Fibroblast of skin of right biceps (primary cell): Measurements from ENCODE around the gene STK39.

ENCODE experiments used
- DNase-seq: peaks from one replicate; pipeline ENCODE4 v3.0.0-alpha.2; 2013

Gene STK39

GRCh38 chr2:168203762-168204693 is 43.4 kb downstream of the STK39 start:
- DNase-seq = no peak

GRCh38 chr2:168201584-168202116 is 45.7 kb downstream of the STK39 start:
- DNase-seq = no peak

- no peak for DNase-seq
Measured at GRCh38 chr2:168200930-168201583, 46.3 kb downstream of the STK39 start.

- peak; percentile 47 for DNase-seq
Measured at GRCh38 chr2:168198476-168199207, 48.8 kb downstream of the STK39 start.

- DNase-seq = no peak
Measured at GRCh38 chr2:168196764-168197180, 50.6 kb downstream of the STK39 start.

GRCh38 chr2:168194784-168195522 is 52.4 kb downstream of the STK39 start:
- peak; percentile 65 for DNase-seq

- peak; percentile 29 for DNase-seq
Measured at GRCh38 chr2:168192839-168193616, 54.4 kb downstream of the STK39 start.

GRCh38 chr2:168191955-168192785 is 55.2 kb downstream of the STK39 start:
- no peak for DNase-seq

- DNase-seq = no peak
Measured at GRCh38 chr2:168190590-168191336, 56.6 kb downstream of the STK39 start.

GRCh38 chr2:168189835-168190569 is 57.4 kb downstream of the STK39 start:
- peak; percentile 77 for DNase-seq

- DNase-seq = no peak
Measured at GRCh38 chr2:168188002-168188401, 59.4 kb downstream of the STK39 start.

- DNase-seq = no peak
Measured at GRCh38 chr2:168186452-168186851, 60.9 kb downstream of the STK39 start.

- no peak for DNase-seq
Measured at GRCh38 chr2:168185583-168186274, 61.7 kb downstream of the STK39 start.

GRCh38 chr2:168184681-168185513 is 62.5 kb downstream of the STK39 start:
- peak; percentile 33 for DNase-seq

- DNase-seq = no peak
Measured at GRCh38 chr2:168183308-168183997, 63.9 kb downstream of the STK39 start.

- DNase-seq = no peak
Measured at GRCh38 chr2:168182550-168183249, 64.7 kb downstream of the STK39 start.
